ENCODE data around the gene VPS13D. TPM values are rescaled to one million over a fixed set of nuclear protein-coding genes. Genes with fewer than 3 reads are reported as not detected.

Gene VPS13D
- polyA plus RNA-seq, 1 of the 3 experiments (the other 2 are of a cell fraction), result 15.0 TPM

- ChIA-PET POLR2A (no interaction called here), CTCF (no interaction called here)
- Histone ChIP-seq H3K79me2 (ENCODE audit: insufficient read depth) (no peaks in the 10 kb centered on the region), H3F3A (replicated peaks; ENCODE audit: insufficient read depth) (peaks cover 6% of the 10 kb centered on the region), H3K9me2 (no peaks in the 10 kb centered on the region), H3K27me3 (ENCODE audit: insufficient read depth) (no peaks in the 10 kb centered on the region), H3K4me2 (no peak overlapping the region), H3K4me1 (ENCODE audit: control insufficient read depth in 1 of 2, insufficient read depth in 2 of 2, low read depth in 1 of 2, low read length in 1 of 2) (peaks cover 0 to 21% of the 10 kb centered on the region in 2 experiments; a peak in 2 of 4 replicates), H3K4me3 (ENCODE audit: low read depth in 2 of 2, low read length in 1 of 2) (no peak overlapping the region), H3K9me3 (no peaks in the 10 kb centered on the region), H3K27ac (ENCODE audit: low read depth in 2 of 2, low read length in 1 of 2) (no peak overlapping the region), H3K9ac (no peak overlapping the region), H2AFZ (ENCODE audit: low read depth) (no peak overlapping the region), H3K36me3 (replicated peaks in 1 of 2; ENCODE audit: control insufficient read depth in 1 of 2, insufficient read depth in 2 of 2, low read length in 1 of 2) (peaks cover 0 to 6% of the 10 kb centered on the region in 2 experiments), H4K20me1 (ENCODE audit: insufficient read depth) (no peaks in the 10 kb centered on the region)
- no peak for TF ChIP-seq IRF3 (IDR thresholded peaks at IDR 0.05; ENCODE audit: low read depth, low read length)
- TF ChIP-seq MAX (IDR thresholded peaks at IDR 0.05; ENCODE audit: low read depth), result no peak
- no peak for TF ChIP-seq NFIC (IDR thresholded peaks at IDR 0.05; ENCODE audit: borderline replicate concordance)
- no peak for TF ChIP-seq EP300 (IDR thresholded peaks at IDR 0.05; ENCODE audit: borderline replicate concordance in 1 of 2, low read depth in 1 of 2, low read length in 1 of 2)
- TF ChIP-seq POLR2AphosphoS5 (IDR thresholded peaks at IDR 0.05; ENCODE audit: low read depth, low read length), result no peak
- WGBS (ENCODE audit: low lambda C conversion rate), result 97% methylated on average over 5 of the region's 5 CpGs
- DNase-seq, result no peak
Measured at GRCh38 chr1:12491656-12492055, 261.8 kb downstream of the VPS13D start.

GRCh38 chr1:12495725-12496124, 265.9 kb downstream of the VPS13D start:
- TF ChIP-seq YY1 (IDR thresholded peaks at IDR 0.05; ENCODE audit: low read depth), result no peak
- no peak for TF ChIP-seq CHD2 (IDR thresholded peaks at IDR 0.05; ENCODE audit: low read length, partially characterized antibody)
- no peak for TF ChIP-seq ELF1 (IDR thresholded peaks at IDR 0.05)
- TF ChIP-seq CTCF (IDR thresholded peaks at IDR 0.05), result no peak
- no peaks in the 10 kb centered on the region for H3K9me3 ChIP-seq
- no peaks in the 10 kb centered on the region for H3K79me2 ChIP-seq (ENCODE audit: insufficient read depth)
- POLR2A ChIA-PET, result no interaction called here
- peaks cover 4 to 31% of the 10 kb centered on the region in 2 experiments; a peak in 2 of 4 replicates for H3K4me1 ChIP-seq (ENCODE audit: control insufficient read depth in 1 of 2, insufficient read depth in 2 of 2, low read depth in 1 of 2, low read length in 1 of 2)
- peaks cover 0 to 10% of the 10 kb centered on the region in 2 experiments for H3K36me3 ChIP-seq (replicated peaks in 1 of 2; ENCODE audit: control insufficient read depth in 1 of 2, insufficient read depth in 2 of 2, low read length in 1 of 2)
- H3K9me2 ChIP-seq, result no peaks in the 10 kb centered on the region
- CTCF ChIA-PET, result interaction anchor here (1.4 kb wide), 1 partner anchor 124 kb away, joined by 4 read pairs; no protein-coding TSS in a partner anchor
- H2AFZ ChIP-seq (ENCODE audit: low read depth), result no peak overlapping the region
- no peak overlapping the region for H3K4me3 ChIP-seq (ENCODE audit: low read depth in 2 of 2, low read length in 1 of 2)
- peak; percentile 44 for DNase-seq
- H3K27me3 ChIP-seq (ENCODE audit: insufficient read depth), result no peaks in the 10 kb centered on the region
- WGBS (ENCODE audit: low lambda C conversion rate), result 94% methylated on average over 9 of the region's 11 CpGs
- H3K9ac ChIP-seq, result no peak overlapping the region
- no peak overlapping the region for H3K4me2 ChIP-seq
- H4K20me1 ChIP-seq (ENCODE audit: insufficient read depth), result no peaks in the 10 kb centered on the region
- H3K27ac ChIP-seq (ENCODE audit: low read depth in 2 of 2, low read length in 1 of 2), result peak overlapping the region in 1 of 2 experiments; percentile 85; a peak in 2 of 4 replicates
- no peaks in the 10 kb centered on the region for H3F3A ChIP-seq (replicated peaks; ENCODE audit: insufficient read depth)

Data from SK-N-SH (cell line).